A673 (cell line): Measurements from ENCODE around the gene CBX2.

ENCODE experiments used
- EZH2 ChIP-seq: fragments of 200-600 bp; sonication (generic); IDR thresholded peaks from 2 replicates; pipeline ENCODE4 v1.6.1; 2017; ENCODE audit warnings: borderline replicate concordance, low read depth, mild to moderate bottlenecking, mixed read lengths, antibody characterized with exemption, low read length; ENCODE audit not compliant: poor library complexity, severe bottlenecking
- TF ChIP-seq, protein P1 (sequence below): fragments of 300-800, 200-600 bp; sonication (generic); conservative IDR thresholded peaks from 2 replicates; pipeline ENCODE4 v1.5.1; 2017; ENCODE audit warnings: low read depth, mild to moderate bottlenecking, antibody characterized with exemption, low read length, moderate library complexity, mixed read lengths

DNA sequence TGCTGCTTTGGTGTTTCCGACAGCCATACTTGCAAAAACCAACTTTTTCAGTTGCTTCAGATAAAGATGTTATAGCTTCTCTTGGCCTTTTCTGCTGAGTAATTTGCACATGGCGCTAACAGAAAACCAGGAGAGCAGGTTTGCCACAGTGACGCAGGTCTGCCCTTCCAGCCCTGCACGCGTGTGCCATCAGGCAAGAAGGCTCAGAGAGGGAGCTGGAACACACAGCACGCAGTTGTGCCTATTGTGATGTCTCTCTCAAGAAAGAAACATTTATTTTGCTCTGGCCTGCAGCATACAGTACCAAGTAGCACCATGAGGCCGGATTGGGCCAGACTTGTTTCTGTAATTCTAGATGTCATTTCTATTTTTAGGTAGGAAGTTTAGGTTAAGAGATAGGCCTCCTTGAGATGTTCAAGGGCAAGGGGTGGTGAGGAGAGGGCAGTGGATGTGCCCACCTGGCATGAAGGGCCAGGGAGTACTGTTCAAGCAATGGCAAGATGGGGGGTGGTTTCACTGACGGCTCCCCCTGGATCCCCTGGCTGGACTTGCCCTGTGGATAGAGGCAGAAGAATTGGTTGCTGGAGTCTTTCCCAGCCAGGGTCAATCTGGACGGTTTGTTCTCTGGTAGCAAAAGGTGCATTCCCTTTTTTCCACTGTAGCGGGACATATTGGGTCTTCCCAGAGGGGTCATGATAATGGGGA lies 1.9 kb downstream of the CBX2 start:
- TF ChIP-seq, protein P1, sequence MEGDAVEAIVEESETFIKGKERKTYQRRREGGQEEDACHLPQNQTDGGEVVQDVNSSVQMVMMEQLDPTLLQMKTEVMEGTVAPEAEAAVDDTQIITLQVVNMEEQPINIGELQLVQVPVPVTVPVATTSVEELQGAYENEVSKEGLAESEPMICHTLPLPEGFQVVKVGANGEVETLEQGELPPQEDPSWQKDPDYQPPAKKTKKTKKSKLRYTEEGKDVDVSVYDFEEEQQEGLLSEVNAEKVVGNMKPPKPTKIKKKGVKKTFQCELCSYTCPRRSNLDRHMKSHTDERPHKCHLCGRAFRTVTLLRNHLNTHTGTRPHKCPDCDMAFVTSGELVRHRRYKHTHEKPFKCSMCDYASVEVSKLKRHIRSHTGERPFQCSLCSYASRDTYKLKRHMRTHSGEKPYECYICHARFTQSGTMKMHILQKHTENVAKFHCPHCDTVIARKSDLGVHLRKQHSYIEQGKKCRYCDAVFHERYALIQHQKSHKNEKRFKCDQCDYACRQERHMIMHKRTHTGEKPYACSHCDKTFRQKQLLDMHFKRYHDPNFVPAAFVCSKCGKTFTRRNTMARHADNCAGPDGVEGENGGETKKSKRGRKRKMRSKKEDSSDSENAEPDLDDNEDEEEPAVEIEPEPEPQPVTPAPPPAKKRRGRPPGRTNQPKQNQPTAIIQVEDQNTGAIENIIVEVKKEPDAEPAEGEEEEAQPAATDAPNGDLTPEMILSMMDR = no peak
- no peak for TF ChIP-seq EZH2
